SK-N-SH (cell line): ENCODE results near the gene PRICKLE2. TPM values are rescaled to one million over a fixed set of nuclear protein-coding genes. Genes with fewer than 3 reads are reported as not detected.

Source experiments
- CTCF ChIA-PET: fragments of 300-600, 350-600 bp; formaldehyde crosslinking; extraction: SDS; loops from one replicate; lab custom pipeline; 2021; lab: Yijun Ruan, JAX
- POLR2A ChIA-PET: fragments of 350-600 bp; sonication (Branson Sonifier 250); formaldehyde crosslinking; extraction: SDS; loops from one replicate; lab custom pipeline; 2020; ENCODE audit warnings: antibody characterized with exemption, inconsistent platforms; lab: Yijun Ruan, JAX
- DNase-seq: peaks from one replicate; pipeline ENCODE4 v3.0.0; 2012
- H2AFZ ChIP-seq: fragments of 200-600 bp; sonication (generic); 2 replicates; pipeline ENCODE4 v1.8.1; 2016; ENCODE audit warnings: antibody characterized with exemption, mild to moderate bottlenecking, low read depth
- H3F3A ChIP-seq: fragments of 200-600 bp; sonication (generic); replicated peaks from 2 replicates; pipeline ENCODE3; 2016; ENCODE audit warnings: antibody characterized with exemption, mild to moderate bottlenecking; ENCODE audit not compliant: insufficient read depth
- H3K27ac ChIP-seq, 2 experiments: fragments of 200-500 bp in 1 of 2; fragments of 200-600 bp in 1 of 2; sonication (Bioruptor generic) in 1 of 2; sonication (generic), shearing (Covaris generic) in 1 of 2; 2 replicates each; pipeline versions ENCODE4 v1.5.1 to v1.6.1; 2014 to 2016; ENCODE audit warnings: low read depth in 2 of 2, inconsistent platforms in 1 of 2, low read length in 1 of 2, mild to moderate bottlenecking in 1 of 2, mixed read lengths in 1 of 2
- H3K27me3 ChIP-seq: fragments of 200-600 bp; sonication (generic), shearing (Covaris generic); 2 replicates; pipeline ENCODE4 v1.6.1; 2016; ENCODE audit warnings: mixed run types; ENCODE audit not compliant: insufficient read depth
- H3K36me3 ChIP-seq, 2 experiments: fragments of 200-500 bp in 1 of 2; fragments of 200-600 bp in 1 of 2; sonication (Bioruptor generic) in 1 of 2; sonication (generic) in 1 of 2; replicated peaks in 1 of 2; 2 replicates each; pipeline versions ENCODE3 to v1.5.1; 2014 to 2016; ENCODE audit warnings: low read length in 1 of 2, mild to moderate bottlenecking in 1 of 2; ENCODE audit not compliant: insufficient read depth in 2 of 2, control insufficient read depth in 1 of 2
- H3K4me1 ChIP-seq, 2 experiments: fragments of 200-500 bp in 1 of 2; fragments of 200-600 bp in 1 of 2; sonication (Bioruptor generic) in 1 of 2; sonication (generic), shearing (Covaris generic) in 1 of 2; 2 replicates each; pipeline versions ENCODE4 v1.5.1 to v1.6.1; 2014 to 2016; ENCODE audit warnings: low read depth in 1 of 2, low read length in 1 of 2, mixed run types in 1 of 2; ENCODE audit not compliant: insufficient read depth in 2 of 2, control insufficient read depth in 1 of 2
- H3K4me2 ChIP-seq: fragments of 200-600 bp; sonication (generic), shearing (Covaris generic); 2 replicates; pipeline ENCODE4 v1.6.1; 2017; ENCODE audit warnings: mixed run types
- H3K4me3 ChIP-seq, 2 experiments: fragments of 200-500 bp in 1 of 2; fragments of 200-600 bp in 1 of 2; sonication (Bioruptor generic) in 1 of 2; sonication (generic), shearing (Covaris generic) in 1 of 2; 2 replicates each; pipeline versions ENCODE4 v1.5.1 to v1.8.1; 2014 to 2016; ENCODE audit warnings: low read depth in 2 of 2, inconsistent platforms in 1 of 2, low read length in 1 of 2, mild to moderate bottlenecking in 1 of 2, mixed read lengths in 1 of 2, moderate library complexity in 1 of 2
- H3K79me2 ChIP-seq: fragments of 200-600 bp; sonication (generic); 2 replicates; pipeline ENCODE4 v1.8.1; 2017; ENCODE audit warnings: mild to moderate bottlenecking; ENCODE audit not compliant: insufficient read depth
- H3K9ac ChIP-seq: fragments of 200-600 bp; sonication (generic); 2 replicates; pipeline ENCODE4 v1.6.1; 2017; ENCODE audit warnings: mixed run types
- H3K9me2 ChIP-seq: fragments of 200-600 bp; sonication (generic); 2 replicates; pipeline ENCODE4 v1.6.1; 2017; ENCODE audit warnings: mixed run types
- H3K9me3 ChIP-seq: fragments of 200-600 bp; sonication (generic); 2 replicates; pipeline ENCODE4 v1.6.1; 2017; ENCODE audit warnings: mixed run types, mild to moderate bottlenecking, moderate library complexity
- H4K20me1 ChIP-seq: fragments of 200-600 bp; sonication (generic); 2 replicates; pipeline ENCODE4 v1.6.1; 2017; ENCODE audit warnings: mild to moderate bottlenecking, mixed run types; ENCODE audit not compliant: insufficient read depth
- ELF1 ChIP-seq: IDR thresholded peaks from 2 replicates; pipeline ENCODE4 v1.4.0; 2012
- EZH2phosphoT487 ChIP-seq: fragments of 200-600 bp; sonication (generic); IDR thresholded peaks from 2 replicates; pipeline ENCODE4 v1.6.1; 2017; ENCODE audit warnings: low read depth, mixed run types, mild to moderate bottlenecking, antibody characterized with exemption, moderate library complexity, borderline replicate concordance
- GABPA ChIP-seq: IDR thresholded peaks from 2 replicates; pipeline ENCODE4 v1.4.0; 2012; ENCODE audit warnings: low read depth, mild to moderate bottlenecking
- MEF2A ChIP-seq: IDR thresholded peaks from 2 replicates; pipeline ENCODE4 v1.4.0; 2012; ENCODE audit warnings: low read depth, borderline replicate concordance
- RAD21 ChIP-seq: IDR thresholded peaks from 2 replicates; pipeline ENCODE4 v1.6.1; 2012; ENCODE audit warnings: mild to moderate bottlenecking, low read length
- RFX5 ChIP-seq: IDR thresholded peaks from 2 replicates; pipeline ENCODE4 v1.6.1; 2012; ENCODE audit warnings: mild to moderate bottlenecking, improper control_type of control experiment, low read length
- SMC3 ChIP-seq: IDR thresholded peaks from 2 replicates; pipeline ENCODE4 v1.6.1; 2012; ENCODE audit warnings: low read depth, low read length, improper control_type of control experiment
- TAF1 ChIP-seq: IDR thresholded peaks from 2 replicates; pipeline ENCODE4 v1.6.1; 2012; ENCODE audit warnings: low read depth, mild to moderate bottlenecking, low read length, moderate library complexity, borderline replicate concordance
- TCF12 ChIP-seq: IDR thresholded peaks from 2 replicates; pipeline ENCODE4 v1.4.0; 2012
- TEAD4 ChIP-seq: IDR thresholded peaks from 2 replicates; pipeline ENCODE4 v1.4.0; 2012; ENCODE audit warnings: mild to moderate bottlenecking, borderline replicate concordance; ENCODE audit not compliant: insufficient read depth
- WGBS: methylation state at CpG from one replicate; pipeline ENCODE4 v1.1.6; 2017; ENCODE audit warnings: low lambda C conversion rate; 5-methylcytosine and 5-hydroxymethylcytosine counted together
- polyA plus RNA-seq, 3 experiments: library from polyadenylated mRNA; depleted of rRNA; stranded (reverse); fragments of >200 nt; gene quantifications; 2 replicates each; pipeline ENCODE4 v1.2.3, GENCODE V29; 2012
- TF ChIP-seq, protein P1 (sequence below): fragments of 200-600 bp; sonication (generic); IDR thresholded peaks from 2 replicates; pipeline ENCODE4 v1.6.1; 2017; ENCODE audit warnings: antibody characterized with exemption, mild to moderate bottlenecking, moderate library complexity
- TF ChIP-seq, protein P2 (sequence below): IDR thresholded peaks from 2 replicates; pipeline ENCODE4 v1.4.0; 2012; ENCODE audit warnings: low read depth, borderline replicate concordance
- TF ChIP-seq, protein P3 (sequence below): fragments of 150-350 bp; IDR thresholded peaks from 2 replicates; pipeline ENCODE4 v1.6.1; 2016; ENCODE audit warnings: mild to moderate bottlenecking, low read depth, low read length

PRICKLE2 gene
- polyA plus RNA-seq, 1 of the 3 experiments (the other 2 are of a cell fraction) = 0.67 TPM

DNA sequence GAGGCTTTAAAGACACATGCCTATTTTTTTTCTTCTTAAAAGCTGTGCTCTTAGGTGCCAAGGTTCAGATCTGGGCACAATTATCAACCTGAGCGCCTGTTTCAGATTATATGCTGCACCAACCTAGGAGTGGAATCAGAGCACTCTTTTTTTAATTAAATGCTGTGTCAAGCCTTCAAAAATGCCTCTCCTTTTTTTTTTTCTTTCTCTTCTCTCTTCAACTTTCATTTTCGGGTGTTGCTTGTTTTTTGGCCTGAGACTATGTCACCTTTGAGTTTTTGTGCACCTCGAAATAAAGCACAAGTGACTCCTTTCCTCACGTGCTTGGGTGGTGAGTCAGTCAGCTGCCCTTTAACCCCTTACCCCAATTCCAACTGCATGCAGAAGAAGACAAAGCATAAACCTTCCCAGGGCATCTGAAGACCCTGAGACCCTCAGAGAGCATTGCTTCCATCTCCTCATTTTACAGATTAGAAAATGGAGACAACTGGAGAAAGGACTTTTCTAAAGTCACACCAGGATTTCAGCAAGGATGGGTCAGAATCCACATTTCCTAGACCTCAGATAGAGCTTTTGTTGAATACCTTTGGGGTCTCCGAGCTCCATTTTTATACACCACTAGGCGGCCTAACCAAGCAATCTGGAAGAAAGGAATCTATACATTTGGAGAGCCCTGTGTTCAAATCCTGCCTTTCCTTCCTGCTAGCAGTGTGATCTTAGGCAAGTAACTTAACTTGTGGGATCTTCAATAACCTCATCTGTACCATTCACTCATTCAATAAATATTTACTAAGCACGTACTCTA, 631 bp upstream of the PRICKLE2 start:
- H4K20me1 ChIP-seq = no peaks in the 10 kb centered on the region
- POLR2A ChIA-PET = no interaction called here
- H3K9me3 ChIP-seq = no peaks in the 10 kb centered on the region

DNA sequence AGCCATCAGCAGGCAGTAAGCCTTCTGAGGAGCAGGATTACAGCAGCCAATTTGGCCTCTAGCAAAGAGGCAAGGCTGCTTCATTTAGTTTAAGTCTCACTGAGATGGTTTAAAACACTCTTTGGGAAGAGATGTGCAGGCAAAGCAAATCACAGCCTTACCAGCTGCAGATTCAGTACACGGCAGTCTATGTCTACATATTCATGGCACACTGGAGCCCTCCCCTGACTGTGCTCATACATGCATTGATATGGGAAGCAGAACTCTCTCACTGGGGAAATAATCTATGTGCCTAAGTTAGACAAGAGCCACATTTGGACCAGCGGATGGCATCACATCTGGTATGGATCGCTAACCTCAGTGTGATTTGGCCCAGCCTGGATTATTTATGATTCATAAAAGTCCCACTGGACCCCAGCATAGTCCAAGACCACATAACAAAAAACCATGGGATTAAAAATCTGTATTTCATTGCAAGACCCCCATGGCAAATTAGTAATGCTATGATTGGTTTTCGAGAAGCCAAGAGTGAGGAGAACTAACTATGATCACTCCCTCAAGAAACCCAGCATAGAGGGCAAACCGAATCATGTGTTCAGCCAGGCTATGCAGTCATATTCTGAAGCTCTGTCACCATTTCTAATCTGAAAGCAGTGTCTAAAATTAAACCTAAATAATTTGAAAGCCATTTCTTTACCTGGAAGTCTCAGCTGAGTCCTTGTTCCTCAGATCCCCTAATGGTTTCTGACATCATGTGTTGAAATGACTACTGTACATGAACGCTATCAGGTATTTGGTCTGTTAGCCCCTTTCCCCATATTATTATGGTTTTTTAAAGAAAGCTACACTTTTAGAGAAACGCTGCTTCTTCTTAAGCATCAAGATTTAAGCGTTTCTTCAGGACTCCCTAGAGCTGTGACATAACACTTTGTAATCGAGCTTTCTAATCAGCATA, 1.2 kb downstream of the PRICKLE2 start:
- WGBS = 88% methylated on average over 9 of the region's 9 CpGs
- peak overlapping the region; percentile 41 for H3K4me2 ChIP-seq
- peak overlapping the region in 1 of 2 experiments; percentile 61; a peak in 1 of 4 replicates for H3K27ac ChIP-seq
- H3K4me3 ChIP-seq = peak overlapping the region; percentile 35 to 37; a peak in 3 of 4 replicates
- no peaks in the 10 kb centered on the region for H3K9me3 ChIP-seq
- H3K27me3 ChIP-seq = no peaks in the 10 kb centered on the region
- POLR2A ChIA-PET = no interaction called here
- CTCF ChIA-PET = interaction anchor here (1.1 to 3.7 kb wide), 7 partner anchors 16 to 260 kb away, joined by 3 to 12 read pairs (median 4); partner anchors contain the start of gene PSMD6
- H4K20me1 ChIP-seq = no peaks in the 10 kb centered on the region
- H3K79me2 ChIP-seq = peaks cover 7% of the 10 kb centered on the region
- DNase-seq = no peak
- peaks cover 9% of the 10 kb centered on the region for H3F3A ChIP-seq
- no peaks in the 10 kb centered on the region for H3K36me3 ChIP-seq
- peaks cover 16 to 23% of the 10 kb centered on the region in 2 experiments; a peak in 3 of 4 replicates for H3K4me1 ChIP-seq
- no peak overlapping the region for H2AFZ ChIP-seq
- no peaks in the 10 kb centered on the region for H3K9me2 ChIP-seq
- H3K9ac ChIP-seq = peak overlapping the region; percentile 46; the same call in 1 of the 2 replicates
- no peak for TF ChIP-seq GABPA
- TF ChIP-seq MEF2A = no peak
- TF ChIP-seq, protein P1, sequence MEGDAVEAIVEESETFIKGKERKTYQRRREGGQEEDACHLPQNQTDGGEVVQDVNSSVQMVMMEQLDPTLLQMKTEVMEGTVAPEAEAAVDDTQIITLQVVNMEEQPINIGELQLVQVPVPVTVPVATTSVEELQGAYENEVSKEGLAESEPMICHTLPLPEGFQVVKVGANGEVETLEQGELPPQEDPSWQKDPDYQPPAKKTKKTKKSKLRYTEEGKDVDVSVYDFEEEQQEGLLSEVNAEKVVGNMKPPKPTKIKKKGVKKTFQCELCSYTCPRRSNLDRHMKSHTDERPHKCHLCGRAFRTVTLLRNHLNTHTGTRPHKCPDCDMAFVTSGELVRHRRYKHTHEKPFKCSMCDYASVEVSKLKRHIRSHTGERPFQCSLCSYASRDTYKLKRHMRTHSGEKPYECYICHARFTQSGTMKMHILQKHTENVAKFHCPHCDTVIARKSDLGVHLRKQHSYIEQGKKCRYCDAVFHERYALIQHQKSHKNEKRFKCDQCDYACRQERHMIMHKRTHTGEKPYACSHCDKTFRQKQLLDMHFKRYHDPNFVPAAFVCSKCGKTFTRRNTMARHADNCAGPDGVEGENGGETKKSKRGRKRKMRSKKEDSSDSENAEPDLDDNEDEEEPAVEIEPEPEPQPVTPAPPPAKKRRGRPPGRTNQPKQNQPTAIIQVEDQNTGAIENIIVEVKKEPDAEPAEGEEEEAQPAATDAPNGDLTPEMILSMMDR = peak; percentile 28
- no peak for TF ChIP-seq TEAD4
- TF ChIP-seq ELF1 = no peak
- TF ChIP-seq SMC3 = peak; percentile 30; the same call in 1 of the 2 replicates
- no peak for TF ChIP-seq EZH2phosphoT487
- TF ChIP-seq, protein P2, sequence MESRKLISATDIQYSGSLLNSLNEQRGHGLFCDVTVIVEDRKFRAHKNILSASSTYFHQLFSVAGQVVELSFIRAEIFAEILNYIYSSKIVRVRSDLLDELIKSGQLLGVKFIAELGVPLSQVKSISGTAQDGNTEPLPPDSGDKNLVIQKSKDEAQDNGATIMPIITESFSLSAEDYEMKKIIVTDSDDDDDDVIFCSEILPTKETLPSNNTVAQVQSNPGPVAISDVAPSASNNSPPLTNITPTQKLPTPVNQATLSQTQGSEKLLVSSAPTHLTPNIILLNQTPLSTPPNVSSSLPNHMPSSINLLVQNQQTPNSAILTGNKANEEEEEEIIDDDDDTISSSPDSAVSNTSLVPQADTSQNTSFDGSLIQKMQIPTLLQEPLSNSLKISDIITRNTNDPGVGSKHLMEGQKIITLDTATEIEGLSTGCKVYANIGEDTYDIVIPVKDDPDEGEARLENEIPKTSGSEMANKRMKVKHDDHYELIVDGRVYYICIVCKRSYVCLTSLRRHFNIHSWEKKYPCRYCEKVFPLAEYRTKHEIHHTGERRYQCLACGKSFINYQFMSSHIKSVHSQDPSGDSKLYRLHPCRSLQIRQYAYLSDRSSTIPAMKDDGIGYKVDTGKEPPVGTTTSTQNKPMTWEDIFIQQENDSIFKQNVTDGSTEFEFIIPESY = no peak
- peak; percentile 50 for TF ChIP-seq RAD21
- no peak for TF ChIP-seq TAF1
- TF ChIP-seq RFX5 = no peak

More for the DNA sequence above, 631 bp upstream of the PRICKLE2 start:
- TF ChIP-seq TCF12 = no peak
- TF ChIP-seq, protein P3, sequence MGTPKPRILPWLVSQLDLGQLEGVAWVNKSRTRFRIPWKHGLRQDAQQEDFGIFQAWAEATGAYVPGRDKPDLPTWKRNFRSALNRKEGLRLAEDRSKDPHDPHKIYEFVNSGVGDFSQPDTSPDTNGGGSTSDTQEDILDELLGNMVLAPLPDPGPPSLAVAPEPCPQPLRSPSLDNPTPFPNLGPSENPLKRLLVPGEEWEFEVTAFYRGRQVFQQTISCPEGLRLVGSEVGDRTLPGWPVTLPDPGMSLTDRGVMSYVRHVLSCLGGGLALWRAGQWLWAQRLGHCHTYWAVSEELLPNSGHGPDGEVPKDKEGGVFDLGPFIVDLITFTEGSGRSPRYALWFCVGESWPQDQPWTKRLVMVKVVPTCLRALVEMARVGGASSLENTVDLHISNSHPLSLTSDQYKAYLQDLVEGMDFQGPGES = no peak
- TF ChIP-seq, protein P1 = 0 out of 2 replicates have a peak, but pooled peaks have one; percentile 8
- TF ChIP-seq, all 33 proteins: peak for 1
- H3K36me3 ChIP-seq = no peaks in the 10 kb centered on the region
- H3K4me2 ChIP-seq = peak overlapping the region; percentile 41
- H3K4me3 ChIP-seq = peak overlapping the region; percentile 35 to 37; a peak in 3 of 4 replicates
- H3K9ac ChIP-seq = peak overlapping the region; percentile 46
- no peaks in the 10 kb centered on the region for H3K27me3 ChIP-seq
- peak overlapping the region; percentile 85 for H2AFZ ChIP-seq
- no peak for DNase-seq
- H3K79me2 ChIP-seq = peaks cover 7% of the 10 kb centered on the region
- H3K9me2 ChIP-seq = no peaks in the 10 kb centered on the region
- H3K27ac ChIP-seq = peak overlapping the region; percentile 2 to 61; a peak in 3 of 4 replicates
- peaks cover 5% of the 10 kb centered on the region for H3F3A ChIP-seq
- CTCF ChIA-PET = interaction anchor here (1.4 to 3.7 kb wide), 5 partner anchors 19 to 259 kb away, joined by 4 to 12 read pairs (median 7); partner anchors contain the start of gene PSMD6
- 76% methylated on average over 7 of the region's 7 CpGs for WGBS
- H3K4me1 ChIP-seq = peaks cover 8 to 18% of the 10 kb centered on the region in 2 experiments; a peak in 3 of 4 replicates
